HG03521 (cell line): ENCODE results near the gene DYNC1I1.

ENCODE experiments used
- ATAC-seq: cut with Tn5 transposase; IDR thresholded peaks from one replicate; pipeline ENCODE4 v1.9.1; 2021; ENCODE audit warnings: mild to moderate bottlenecking, moderate library complexity; ENCODE audit not compliant: unreplicated experiment

DYNC1I1 gene

DNA sequence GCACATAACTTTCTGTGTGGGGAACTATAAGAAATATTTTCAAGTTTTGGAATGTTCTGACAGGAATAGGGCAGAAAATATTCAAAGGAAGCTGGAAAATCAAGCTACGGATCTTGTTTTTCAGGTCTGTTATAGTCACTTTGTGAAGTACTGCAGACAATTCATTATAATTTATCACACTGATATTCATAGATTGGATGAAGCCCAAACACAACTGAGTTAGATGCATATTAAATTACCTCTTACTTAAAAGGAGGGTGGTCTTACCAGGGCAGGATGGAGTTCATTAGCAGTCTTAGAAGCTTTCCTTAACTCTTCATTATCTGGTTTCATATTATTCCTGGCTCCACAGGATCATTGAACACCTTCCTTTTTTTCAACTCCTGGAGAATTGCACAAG, 242.3 kb downstream of the DYNC1I1 start:
- ATAC-seq: no peak

DNA sequence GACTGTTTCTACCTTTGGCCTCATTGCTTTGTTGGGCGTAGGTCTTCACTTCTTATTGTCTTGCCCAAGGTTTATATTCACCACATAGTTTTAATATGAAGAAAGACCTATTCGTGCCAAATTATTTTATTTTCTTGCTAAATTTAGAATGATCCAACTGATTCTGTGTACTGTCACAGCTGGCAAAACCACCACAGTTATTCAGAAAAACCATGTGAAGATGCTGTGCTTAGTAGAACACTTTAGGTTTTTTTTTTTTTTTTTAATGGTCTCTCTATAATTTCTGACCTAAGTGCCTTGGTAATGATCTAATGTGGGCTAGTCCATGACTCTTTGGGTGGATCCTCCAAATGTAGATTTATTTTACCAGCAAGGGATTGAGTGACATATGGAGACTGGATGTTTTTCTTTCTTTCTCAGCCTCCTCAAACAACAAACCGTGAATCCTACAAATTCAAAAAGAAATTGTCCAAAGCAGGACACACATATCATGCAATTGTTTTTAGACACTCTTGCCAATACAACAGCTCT, 243.8 kb downstream of the DYNC1I1 start:
- ATAC-seq: no peak

DNA sequence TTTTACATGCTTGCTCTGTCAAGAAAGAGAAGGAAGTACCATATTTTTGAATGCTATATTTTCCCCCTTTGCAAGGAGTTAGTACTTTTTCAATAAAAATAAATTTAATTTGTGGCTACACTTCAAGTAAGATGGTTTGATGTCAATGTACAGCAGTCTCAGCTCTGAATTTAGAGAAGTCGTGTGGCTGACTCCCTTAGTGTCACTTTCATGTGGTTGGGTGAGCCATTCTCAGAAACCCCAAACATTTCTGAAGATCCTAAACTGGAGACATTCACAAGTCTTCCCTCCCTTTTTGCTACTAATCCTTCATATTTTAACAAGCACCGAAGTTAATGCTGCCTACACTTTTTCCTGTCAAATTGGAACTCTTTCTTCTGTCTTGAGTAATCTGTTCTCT, 244.4 kb downstream of the DYNC1I1 start:
- no peak for ATAC-seq

DNA sequence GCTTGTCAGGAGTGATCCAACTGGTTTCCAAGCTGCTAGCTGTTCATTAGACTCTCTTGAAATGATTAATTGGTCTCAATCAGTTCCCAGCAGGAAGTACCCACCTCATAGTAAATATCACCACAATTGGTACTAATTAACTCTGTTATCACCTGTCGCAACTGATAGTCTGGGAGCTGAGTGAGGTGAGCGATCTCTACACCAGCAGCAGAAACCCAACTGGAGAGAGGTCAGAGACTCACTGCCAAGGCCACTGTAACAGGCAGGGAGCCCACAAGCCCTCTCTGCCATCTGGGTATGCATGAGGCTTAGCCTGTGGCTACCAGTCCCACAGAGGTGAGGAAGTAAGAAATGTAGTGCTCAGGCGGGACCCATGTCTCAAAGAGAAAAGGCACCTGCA, 245.5 kb downstream of the DYNC1I1 start:
- ATAC-seq: no peak

DNA sequence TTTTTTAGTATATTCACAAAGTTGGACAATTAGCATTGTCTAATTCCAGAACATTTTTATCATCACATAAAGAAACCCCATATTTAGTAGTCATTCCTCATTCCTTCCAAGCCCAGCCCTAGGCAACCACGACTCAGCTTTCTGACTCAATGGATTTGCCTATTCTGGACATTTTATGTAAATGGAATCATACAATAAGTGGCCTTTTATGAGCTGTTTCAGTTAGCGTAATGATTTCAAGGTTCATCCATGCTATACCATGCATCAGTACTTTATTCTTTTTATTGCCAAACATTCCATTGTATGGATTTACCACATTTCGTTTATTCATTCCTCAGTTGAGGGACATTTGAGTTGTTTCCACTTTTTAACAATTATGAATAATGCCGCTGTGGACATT, 249.2 kb downstream of the DYNC1I1 start:
- ATAC-seq: no peak

DNA sequence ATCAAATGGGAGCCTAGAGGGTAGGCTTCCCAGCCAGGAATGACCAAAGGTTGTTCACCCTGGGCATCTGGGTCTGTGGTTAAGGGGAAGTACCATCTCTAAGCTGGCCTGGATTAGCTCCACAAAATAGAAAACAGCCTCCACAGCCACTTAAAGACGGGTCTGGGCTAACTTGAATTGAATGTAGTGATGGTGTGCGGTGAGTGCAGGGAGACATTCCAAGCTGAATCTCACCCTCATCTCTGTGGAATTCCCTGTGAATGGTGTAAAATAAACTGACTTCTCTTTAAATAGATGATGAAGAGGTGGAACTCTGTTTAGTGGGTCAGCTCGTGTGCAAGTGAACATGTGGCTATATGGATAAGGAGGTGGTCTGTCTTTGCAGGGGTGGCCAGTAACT, 251.0 kb downstream of the DYNC1I1 start:
- no peak for ATAC-seq

DNA sequence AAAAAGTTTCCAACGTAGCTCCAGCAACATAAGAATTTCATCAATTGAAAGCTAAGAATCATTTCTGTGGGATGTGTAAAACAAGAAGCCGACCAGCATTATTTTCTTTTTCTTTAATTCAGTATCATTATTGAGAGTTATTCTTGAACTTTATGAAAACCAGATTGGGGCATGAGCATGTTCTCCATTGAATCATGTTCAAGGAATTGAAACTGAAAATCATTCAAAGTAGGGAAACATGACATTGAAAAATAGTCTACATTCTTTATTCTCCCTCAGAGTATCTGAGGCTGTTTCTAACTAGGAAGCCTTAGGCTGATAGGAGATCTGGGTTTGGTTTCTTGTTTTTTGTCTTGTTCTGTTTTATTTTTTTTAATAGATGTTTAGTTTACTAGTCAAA, 253.7 kb downstream of the DYNC1I1 start:
- no peak for ATAC-seq

DNA sequence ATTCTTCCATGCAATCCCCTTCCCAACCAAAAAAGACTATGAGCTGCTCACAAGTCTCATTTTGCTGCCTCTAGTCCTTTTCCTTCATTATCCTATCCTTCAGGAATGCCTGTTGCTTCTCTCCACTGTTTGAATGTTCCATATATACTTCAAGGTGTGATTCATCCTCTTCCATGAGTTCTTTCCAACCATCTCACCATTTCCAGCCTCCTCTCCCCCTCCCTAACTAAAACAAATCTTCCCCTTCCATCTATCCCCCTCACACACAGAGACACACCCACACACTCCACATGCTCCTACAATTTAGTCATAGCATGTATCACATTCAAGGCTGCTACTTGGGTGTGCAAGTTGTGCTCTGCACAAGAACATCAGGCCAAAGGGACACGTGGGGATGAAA, 254.3 kb downstream of the DYNC1I1 start:
- ATAC-seq: no peak

DNA sequence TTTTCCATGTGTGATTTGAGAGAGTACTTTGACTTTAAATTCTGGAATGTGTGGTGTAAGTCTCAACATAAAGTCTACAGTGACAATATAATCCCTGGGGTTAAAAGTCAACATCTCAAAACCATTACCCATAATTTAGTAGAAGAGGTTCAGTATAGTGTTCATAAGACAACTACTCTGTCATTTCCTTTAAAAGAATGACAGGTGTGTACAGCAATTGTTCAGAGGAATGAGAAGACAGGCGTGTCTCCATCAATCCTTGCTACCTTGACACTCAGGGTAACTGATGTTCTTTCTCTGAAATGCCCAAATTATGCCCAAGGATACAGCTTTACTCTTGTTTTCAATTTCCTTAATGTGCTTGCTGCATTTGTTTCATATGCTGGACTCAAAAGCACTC, 256.4 kb downstream of the DYNC1I1 start:
- ATAC-seq: no peak

DNA sequence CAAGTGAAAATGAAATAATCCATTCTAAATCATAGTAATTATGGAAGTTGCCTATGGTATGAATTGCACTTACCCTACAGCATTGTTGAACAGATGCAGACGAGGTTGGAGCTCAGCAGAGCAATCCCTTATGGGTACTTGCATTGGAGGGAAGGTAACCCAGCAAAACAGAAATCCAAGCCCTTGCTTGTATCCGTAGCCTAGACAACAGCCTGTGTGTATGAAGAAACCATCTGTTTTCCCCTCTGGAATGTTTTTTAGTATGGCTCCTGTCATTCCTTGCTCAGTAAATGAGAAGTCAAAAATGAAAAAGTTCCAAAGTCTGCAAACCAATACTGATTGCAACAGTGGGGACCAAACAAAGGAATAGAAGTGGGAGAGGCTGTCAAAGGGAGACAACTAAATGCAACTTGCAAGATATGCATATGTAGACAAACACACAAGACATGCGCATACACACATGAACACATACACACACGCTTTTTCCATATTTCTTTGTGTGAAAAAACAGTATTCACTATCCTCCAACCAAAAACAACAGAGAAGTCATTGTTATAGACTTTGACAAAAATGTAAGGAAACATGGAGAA, 260.8 kb downstream of the DYNC1I1 start:
- no peak for ATAC-seq

DNA sequence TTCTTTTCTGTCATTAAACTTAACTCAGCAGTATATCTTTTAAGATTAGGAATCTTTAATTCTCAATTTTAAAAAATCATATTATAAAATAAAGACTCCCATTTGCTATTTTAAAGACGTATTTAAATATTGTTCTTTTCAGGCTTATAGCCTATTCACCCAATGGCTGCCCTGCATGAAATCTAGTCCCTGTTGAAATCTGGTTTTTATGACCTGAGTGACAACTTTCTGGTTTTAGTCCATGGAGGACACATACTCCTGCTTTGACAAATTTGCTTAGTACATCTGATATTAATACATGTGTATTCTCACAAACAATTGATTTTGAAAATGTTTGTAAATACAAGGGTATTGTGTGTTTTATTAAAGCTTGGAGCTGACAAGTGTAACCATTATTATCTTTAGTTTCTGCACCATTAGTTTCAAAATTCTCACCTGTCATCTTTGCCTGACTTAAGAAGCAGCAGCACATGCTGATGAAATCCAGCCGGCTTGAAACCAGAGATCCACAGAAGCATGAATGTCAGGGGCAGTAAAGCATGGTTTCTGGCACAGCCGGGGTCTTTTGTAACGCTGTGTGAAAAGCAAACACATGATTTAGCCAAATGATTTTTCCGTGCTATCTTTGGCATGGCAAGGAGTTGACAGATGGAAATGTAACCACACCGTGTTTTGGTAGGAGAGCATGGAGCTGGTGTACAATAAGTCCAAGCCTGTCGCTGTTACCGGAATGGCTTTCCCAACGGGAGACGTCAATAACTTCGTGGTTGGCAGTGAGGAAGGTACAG, 262.8 kb downstream of the DYNC1I1 start:
- ATAC-seq: no peak

DNA sequence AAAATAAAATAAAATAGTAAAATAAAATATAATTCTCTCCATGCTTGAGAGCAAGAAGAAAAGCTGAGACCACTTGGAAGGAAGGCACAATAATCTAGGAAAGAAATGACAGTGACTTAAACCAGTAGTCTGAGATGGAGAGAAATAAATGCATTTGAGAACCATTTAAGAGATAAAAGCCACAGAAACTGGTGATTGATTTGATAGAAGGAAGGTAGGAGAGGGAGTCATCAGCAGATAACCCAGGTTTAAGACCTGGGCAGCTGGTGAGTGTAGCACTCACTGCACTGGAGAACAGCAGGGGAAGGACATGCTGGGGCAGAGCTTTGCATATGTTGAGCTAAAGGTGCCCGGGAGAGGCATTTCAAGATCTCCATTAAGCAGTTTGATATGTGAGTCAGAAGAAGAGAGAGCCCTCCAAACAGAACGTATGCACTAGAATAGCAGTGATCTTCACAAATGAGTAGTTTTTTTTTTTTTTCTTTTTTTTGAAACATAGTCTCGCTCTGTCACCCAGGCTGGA, 268.0 kb downstream of the DYNC1I1 start:
- ATAC-seq: no peak

DNA sequence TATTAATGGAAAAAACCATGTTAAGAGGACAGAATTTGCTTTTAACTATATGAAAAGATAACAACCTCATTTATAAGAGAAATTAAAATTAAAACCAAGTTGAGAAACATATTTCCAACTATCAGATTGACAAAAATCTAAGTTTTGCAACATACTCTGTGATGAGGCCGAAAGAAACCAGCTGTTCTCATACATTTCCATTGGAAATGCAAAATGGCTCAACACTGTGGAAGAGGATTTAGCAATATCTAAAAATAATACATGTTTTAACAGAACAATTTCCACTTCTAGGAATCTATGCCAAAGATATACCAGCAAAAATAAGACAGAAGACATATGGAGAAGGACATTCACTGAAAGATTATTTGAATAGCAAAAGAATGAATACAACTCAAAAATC, 268.8 kb downstream of the DYNC1I1 start:
- no peak for ATAC-seq

DNA sequence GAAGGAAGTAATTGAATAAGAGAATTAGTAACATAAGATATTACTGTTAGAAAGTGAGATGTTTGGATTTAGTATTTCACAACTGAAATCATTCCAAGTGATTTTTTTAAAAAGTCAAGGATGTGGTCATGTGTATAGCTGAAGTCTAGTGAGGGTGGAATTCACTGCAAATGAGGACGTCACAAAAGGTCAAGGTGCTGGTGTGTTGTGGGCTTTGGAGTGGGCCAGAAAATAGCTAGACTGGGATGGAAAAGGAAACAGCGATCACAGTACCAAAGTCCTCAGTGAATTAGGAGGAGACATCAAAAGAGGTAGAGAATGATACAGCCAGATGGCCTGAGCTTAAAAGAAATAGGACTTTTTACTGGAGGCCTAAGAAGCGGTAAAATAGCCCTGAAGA, 272.8 kb downstream of the DYNC1I1 start:
- no peak for ATAC-seq

DNA sequence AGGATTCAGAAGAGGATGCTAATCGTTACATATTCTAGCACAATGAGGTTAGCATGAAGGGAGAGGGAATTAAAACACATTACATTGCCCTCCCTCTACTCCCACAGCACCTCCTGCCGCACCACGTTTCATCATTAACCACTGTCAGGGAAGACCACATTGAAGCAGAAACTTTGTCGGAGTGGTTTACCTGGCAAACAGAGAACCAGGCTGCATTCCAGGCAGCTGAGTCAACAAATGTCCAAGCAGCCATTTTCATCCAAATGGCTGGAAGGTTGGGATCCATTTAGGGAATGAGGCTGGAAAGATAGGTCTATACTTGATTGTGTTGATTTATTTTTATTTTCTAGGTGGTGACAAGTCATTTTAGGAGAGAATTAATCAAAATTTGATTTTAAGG, 273.6 kb downstream of the DYNC1I1 start:
- ATAC-seq: no peak

DNA sequence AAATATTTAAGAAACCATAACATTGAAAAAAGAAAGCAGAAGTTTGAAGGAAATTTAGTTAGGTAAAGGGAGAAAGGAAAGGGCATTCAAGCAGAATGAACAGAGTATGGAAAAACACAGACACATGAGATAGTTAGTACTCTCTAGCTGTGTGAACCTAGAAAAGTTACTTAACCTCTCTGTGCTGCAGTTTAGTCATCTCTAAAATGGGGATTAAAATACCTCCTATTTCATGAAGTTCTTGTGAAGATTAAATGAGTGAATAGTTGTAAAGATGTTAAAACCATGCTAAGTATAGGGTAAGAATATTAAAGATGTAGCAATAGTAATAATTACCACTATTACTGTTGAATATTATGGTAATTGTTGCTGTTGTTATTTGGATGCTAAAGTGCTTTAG, 279.9 kb downstream of the DYNC1I1 start:
- no peak for ATAC-seq

DNA sequence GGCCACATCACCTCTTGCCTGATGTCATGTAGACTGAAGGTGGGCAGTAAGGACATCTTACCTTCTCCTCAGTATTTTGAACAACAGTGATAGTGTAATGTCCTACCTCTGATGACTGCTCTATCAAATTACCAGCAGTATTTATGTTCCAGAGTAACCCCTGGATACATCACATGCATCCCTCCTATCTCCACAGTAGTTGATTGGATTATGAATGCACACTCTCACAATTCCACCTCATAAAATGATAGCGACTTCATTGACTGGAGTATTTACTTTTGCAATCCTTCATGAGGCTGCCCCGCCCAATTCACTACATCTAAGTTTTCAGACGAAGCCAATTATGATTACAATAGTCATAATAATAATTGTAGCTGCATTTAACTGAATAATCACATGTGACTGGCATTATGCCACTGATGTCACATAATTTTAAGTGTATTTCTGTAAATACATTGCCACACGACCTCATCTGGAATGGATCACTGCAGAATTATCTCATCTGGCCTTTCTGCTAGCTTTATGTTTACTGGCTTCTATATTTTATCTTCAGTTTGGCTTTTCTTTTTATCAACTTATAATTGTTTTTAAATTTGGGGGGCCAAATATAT, 280.6 kb downstream of the DYNC1I1 start:
- ATAC-seq: no peak

DNA sequence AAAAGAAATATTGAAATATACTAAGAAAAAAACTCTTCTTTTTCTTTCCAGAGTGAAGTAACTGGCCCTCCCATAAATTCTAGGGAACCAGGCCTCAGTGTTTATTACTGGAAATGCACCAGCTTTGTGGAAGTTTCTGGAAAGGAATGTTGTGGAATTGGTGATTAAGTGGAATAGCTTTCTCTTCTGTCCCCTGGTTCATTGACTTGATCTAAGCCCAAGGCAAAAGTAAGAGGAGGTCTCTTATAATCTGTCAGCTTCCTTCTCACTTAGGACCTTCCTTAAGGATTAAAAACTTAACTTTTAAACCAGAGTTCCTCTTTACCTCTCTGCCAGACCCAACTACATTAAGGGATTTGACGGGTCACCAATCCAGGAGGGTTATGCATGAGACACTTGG, 283.4 kb downstream of the DYNC1I1 start:
- ATAC-seq: no peak

DNA sequence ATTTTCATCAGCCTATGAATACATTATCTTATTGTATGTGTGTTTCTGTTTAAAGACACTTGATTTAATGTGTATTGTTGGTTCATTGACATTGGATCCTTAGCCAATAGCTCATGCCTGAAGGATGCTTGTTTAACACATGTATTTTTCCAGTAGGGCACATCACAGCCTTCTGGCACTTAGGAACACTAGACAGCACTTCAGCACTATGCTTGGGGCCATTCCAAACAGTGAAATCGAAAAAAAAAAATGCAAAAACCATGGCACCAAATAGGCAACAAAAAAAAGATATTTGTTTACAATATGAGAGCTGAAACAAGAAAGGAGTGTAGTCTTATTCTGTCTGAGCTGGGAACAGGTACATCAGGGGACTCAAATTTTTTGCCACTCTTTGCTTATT, 286.7 kb downstream of the DYNC1I1 start:
- ATAC-seq: no peak

DNA sequence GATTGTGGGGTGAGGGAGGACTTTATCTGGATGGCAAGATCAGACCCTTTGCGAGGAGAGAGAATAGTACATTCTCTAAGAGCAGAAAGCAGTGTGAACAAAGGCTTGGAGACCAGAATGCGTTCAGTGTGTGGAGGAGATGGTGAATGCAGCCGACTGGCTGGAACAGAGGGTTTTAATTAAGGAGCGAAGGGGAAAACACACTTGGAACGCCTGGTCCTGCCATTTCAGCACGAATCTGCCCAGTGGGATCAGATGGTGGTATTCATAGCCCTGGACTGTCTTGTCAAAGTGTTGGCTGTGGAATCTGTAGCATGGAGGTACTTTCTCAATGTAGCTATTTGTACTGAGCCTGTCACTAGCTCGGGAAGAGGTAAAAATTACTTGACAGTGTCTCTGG, 288.7 kb downstream of the DYNC1I1 start:
- no peak for ATAC-seq

DNA sequence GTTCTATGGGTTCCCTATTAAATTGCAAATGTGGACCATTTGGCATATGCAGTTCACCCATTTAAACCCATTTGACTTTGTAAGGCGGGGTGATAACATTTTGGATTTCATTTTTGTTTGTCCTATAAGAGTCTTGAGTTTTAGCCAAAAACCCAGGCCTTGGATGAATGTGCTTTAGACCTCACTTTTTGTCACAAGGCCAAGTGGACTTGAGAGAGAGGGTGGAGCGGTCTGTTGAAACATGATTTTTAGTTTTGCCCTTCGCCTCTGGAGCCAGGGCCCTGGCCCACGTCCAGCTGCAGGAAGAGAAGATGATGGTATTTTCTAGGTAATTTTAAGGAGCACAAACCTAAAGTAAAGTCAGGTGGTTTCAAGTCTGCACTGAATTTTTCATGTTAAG, 289.5 kb downstream of the DYNC1I1 start:
- ATAC-seq: no peak

DNA sequence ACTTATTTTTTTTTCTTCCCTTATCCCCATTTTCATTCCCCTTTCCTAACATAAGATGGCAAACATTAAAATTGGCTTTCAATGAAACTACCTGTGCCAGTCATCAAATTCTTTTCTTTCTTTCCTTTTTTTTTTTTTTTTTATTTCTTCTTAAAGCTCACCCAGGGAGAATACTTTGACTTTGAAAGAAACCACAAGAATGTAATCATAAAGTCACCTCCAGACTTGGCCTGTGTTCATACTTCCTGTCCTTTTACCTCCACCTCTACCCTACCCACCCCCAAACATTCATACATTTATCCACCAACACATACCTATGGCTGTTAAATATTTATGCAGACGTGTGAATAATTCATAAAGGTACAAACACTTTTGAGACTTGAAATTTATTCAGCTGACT, 295.0 kb downstream of the DYNC1I1 start:
- no peak for ATAC-seq
